Neural progenitor cell (in vitro differentiated cells): ENCODE results near the gene RRM2. TPM values are rescaled to one million over a fixed set of nuclear protein-coding genes. Genes with fewer than 3 reads are reported as not detected.

Experiments used
- DNase-seq: peaks from one replicate; pipeline ENCODE4 v3.0.0-alpha.2; 2016; ENCODE audit warnings: low spot score
- H2AFZ ChIP-seq: fragments of 200-600 bp; sonication (generic); replicated peaks from 2 replicates; pipeline ENCODE4 v1.6.1; 2016; ENCODE audit warnings: antibody characterized with exemption
- H3F3A ChIP-seq: fragments of 200-600 bp; sonication (generic); 2 replicates; pipeline ENCODE4 v1.6.1; 2016; ENCODE audit warnings: antibody characterized with exemption, low read depth
- H3K27ac ChIP-seq: fragments of 200-600 bp; sonication (generic); 2 replicates; pipeline ENCODE4 v1.5.1; 2016; ENCODE audit warnings: mild to moderate bottlenecking
- H3K27me3 ChIP-seq: fragments of 200-600 bp; sonication (generic); 2 replicates; pipeline ENCODE4 v1.6.1; 2016; ENCODE audit warnings: mild to moderate bottlenecking, moderate library complexity
- H3K36me3 ChIP-seq: fragments of 200-600 bp; sonication (generic); 2 replicates; pipeline ENCODE4 v1.5.1; 2016
- H3K4me1 ChIP-seq: fragments of 200-600 bp; sonication (generic); 2 replicates; pipeline ENCODE4 v1.6.1; 2016; ENCODE audit warnings: mixed run types
- H3K4me2 ChIP-seq: fragments of 200-600 bp; sonication (generic); 2 replicates; pipeline ENCODE4 v1.6.1; 2016
- H3K4me3 ChIP-seq: fragments of 200-600 bp; sonication (generic); 2 replicates; pipeline ENCODE4 v1.5.1; 2016
- H3K79me2 ChIP-seq: fragments of 200-600 bp; sonication (generic); 2 replicates; pipeline ENCODE4 v1.6.1; 2016; ENCODE audit warnings: low read depth
- H3K9ac ChIP-seq: fragments of 200-600 bp; sonication (generic); 2 replicates; pipeline ENCODE4 v1.6.1; 2016
- H3K9me3 ChIP-seq: fragments of 200-600 bp; sonication (generic); 2 replicates; pipeline ENCODE4 v1.5.1; 2016; ENCODE audit warnings: low read depth
- H4K20me1 ChIP-seq: fragments of 200-600 bp; sonication (generic); 2 replicates; pipeline ENCODE4 v1.6.1; 2016; ENCODE audit warnings: low read depth
- H3K27ac Mint-ChIP-seq: 3 replicates; pipeline ENCODE4 v1.8.0; 2021; ENCODE audit warnings: mixed read lengths
- H3K27me3 Mint-ChIP-seq: 2 replicates; pipeline ENCODE4 v1.8.0; 2022; ENCODE audit warnings: low read depth, mild to moderate bottlenecking, inconsistent platforms, moderate library complexity, mixed read lengths; ENCODE audit not compliant: insufficient read depth
- H3K36me3 Mint-ChIP-seq: 3 replicates; pipeline ENCODE4 v1.8.0; 2021; ENCODE audit warnings: mixed read lengths
- H3K4me1 Mint-ChIP-seq: 3 replicates; pipeline ENCODE4 v1.8.0; 2021; ENCODE audit warnings: mixed read lengths
- H3K4me3 Mint-ChIP-seq: 3 replicates; pipeline ENCODE4 v1.8.0; 2021; ENCODE audit warnings: mild to moderate bottlenecking, moderate library complexity, mixed read lengths
- H3K9me3 Mint-ChIP-seq: 3 replicates; pipeline ENCODE4 v1.8.0; 2020; ENCODE audit warnings: mixed read lengths
- EZH2 ChIP-seq: fragments of 200-600 bp; sonication (generic); IDR thresholded peaks from 2 replicates; pipeline ENCODE4 v1.6.1; 2017; ENCODE audit warnings: antibody characterized with exemption, mild to moderate bottlenecking, moderate library complexity
- EZH2phosphoT487 ChIP-seq: fragments of 200-600 bp; sonication (generic); IDR thresholded peaks from 2 replicates; pipeline ENCODE4 v1.6.1; 2017; ENCODE audit warnings: antibody characterized with exemption
- total RNA-seq: library from RNA; depleted of rRNA; stranded (reverse); fragments of >200 nt; gene quantifications from 2 replicates; pipeline ENCODE4 v1.2.3, GENCODE V29; 2015; ENCODE audit warnings: low replicate concordance
- TF ChIP-seq, protein P1 (sequence below): fragments of 200-600 bp; sonication (generic); IDR thresholded peaks from 2 replicates; pipeline ENCODE4 v1.5.1; 2017; ENCODE audit warnings: antibody characterized with exemption, mild to moderate bottlenecking

The RRM2 gene
- total RNA-seq, 1 donor from 2014 or later = 66.0 TPM

DNA sequence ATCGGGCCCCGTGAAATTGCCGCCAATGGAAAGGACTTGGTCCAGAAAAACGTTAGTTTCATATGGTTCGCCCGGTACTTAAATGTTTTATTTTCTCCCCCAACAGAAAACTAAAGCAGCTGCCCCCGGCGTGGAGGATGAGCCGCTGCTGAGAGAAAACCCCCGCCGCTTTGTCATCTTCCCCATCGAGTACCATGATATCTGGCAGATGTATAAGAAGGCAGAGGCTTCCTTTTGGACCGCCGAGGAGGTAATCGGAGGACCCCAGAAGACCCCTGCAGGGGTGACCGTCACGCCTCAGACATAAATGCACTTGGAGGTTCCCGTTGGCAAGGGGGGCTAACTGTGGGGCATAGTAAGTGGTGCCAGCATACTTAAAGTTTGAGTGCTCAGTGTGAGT lies 742 bp downstream of the RRM2 start:
- Histone ChIP-seq H3F3A (peaks cover 30% of the 10 kb centered on the region), H3K4me1 (peaks cover 17% of the 10 kb centered on the region), H4K20me1 (peaks cover 50% of the 10 kb centered on the region), H2AFZ (no peak overlapping the region), H3K9me3 (no peaks in the 10 kb centered on the region), H3K4me3 (peak overlapping the region; percentile 87), H3K36me3 (peaks cover 21% of the 10 kb centered on the region), H3K27me3 (peaks cover 8% of the 10 kb centered on the region), H3K79me2 (peaks cover 64% of the 10 kb centered on the region), H3K4me2 (peak overlapping the region; percentile 95), H3K9ac (peak overlapping the region; percentile 67), H3K27ac (no peak overlapping the region)
- Mint-ChIP-seq H3K9me3 (no peaks in the 10 kb centered on the region), H3K4me1 (peaks cover 36% of the 10 kb centered on the region), H3K36me3 (peaks cover 24% of the 10 kb centered on the region), H3K4me3 (peak overlapping the region; percentile 97), H3K27ac (peak overlapping the region; percentile 75), H3K27me3 (peaks cover 7% of the 10 kb centered on the region)
- DNase-seq = peak; percentile 24
- TF ChIP-seq, protein P1, sequence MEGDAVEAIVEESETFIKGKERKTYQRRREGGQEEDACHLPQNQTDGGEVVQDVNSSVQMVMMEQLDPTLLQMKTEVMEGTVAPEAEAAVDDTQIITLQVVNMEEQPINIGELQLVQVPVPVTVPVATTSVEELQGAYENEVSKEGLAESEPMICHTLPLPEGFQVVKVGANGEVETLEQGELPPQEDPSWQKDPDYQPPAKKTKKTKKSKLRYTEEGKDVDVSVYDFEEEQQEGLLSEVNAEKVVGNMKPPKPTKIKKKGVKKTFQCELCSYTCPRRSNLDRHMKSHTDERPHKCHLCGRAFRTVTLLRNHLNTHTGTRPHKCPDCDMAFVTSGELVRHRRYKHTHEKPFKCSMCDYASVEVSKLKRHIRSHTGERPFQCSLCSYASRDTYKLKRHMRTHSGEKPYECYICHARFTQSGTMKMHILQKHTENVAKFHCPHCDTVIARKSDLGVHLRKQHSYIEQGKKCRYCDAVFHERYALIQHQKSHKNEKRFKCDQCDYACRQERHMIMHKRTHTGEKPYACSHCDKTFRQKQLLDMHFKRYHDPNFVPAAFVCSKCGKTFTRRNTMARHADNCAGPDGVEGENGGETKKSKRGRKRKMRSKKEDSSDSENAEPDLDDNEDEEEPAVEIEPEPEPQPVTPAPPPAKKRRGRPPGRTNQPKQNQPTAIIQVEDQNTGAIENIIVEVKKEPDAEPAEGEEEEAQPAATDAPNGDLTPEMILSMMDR = no peak
- TF ChIP-seq EZH2 = no peak
- TF ChIP-seq EZH2phosphoT487 = no peak

DNA sequence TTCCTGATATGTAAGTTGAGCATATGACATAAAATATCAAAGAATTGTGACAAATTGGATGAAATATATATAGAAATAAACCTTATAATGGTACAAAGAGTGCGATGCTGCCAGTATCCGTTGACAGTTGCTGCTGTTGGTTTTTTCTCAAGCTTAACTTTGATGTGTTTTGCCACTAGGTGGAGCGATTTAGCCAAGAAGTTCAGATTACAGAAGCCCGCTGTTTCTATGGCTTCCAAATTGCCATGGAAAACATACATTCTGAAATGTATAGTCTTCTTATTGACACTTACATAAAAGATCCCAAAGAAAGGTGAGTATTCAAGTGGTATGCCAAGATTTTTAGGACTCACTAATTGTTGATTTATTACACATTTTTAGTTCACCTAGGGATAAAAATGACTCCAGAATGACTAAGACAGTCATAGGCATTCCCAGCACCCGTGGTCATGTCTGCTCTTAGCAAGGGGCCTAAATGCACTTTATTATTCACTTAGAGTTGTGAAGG lies 2.1 kb downstream of the RRM2 start:
- no peak overlapping the region for H3K27ac Mint-ChIP-seq

DNA sequence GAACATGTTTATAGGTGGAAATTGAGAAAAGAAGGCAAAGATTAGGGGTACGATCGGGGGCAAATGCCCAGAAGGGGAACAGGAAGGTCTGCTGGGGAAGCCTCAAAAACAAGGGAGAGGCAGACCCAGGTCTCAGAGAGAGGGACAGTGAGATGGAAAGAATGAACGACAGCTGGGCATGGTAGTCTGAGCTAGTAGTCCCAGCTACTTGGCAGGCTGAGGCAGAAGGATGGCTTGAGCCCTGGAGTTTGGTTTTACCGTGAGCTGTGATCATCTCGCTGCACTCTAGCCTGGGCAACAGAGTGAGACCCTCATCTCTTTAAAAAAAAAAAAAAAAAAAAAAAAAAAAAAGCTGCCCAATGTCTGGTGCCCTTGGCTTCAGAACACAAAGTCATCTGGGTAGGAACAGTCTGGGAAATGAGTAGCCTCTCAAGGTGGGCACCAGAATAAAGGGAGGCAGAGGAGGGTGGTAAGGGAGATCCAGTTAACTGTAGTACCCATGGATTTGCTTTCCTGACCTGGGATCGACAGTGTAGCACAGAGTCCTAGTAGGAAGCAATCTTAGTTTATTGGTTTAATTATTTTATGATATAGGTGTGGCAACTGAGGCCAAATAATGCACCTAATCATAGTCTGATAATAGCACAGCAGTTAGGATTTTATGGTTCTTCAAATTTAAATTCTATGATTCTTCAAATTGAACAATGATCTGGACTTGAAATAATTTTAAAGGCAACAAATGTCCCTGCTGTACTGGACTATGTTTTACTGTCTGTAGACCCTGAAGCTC lies 3.5 kb downstream of the RRM2 start:
- no peak overlapping the region for H3K27ac ChIP-seq
- TF ChIP-seq EZH2phosphoT487 = no peak
- Mint-ChIP-seq H3K4me1 (peaks cover 33% of the 10 kb centered on the region), H3K36me3 (peaks cover 37% of the 10 kb centered on the region), H3K4me3 (peak overlapping the region; percentile 0), H3K27ac (peak overlapping the region; percentile 3), H3K27me3 (peaks cover 5% of the 10 kb centered on the region), H3K9me3 (no peaks in the 10 kb centered on the region)
- DNase-seq = no peak
- H4K20me1 ChIP-seq = peaks cover 74% of the 10 kb centered on the region
- peaks cover 5% of the 10 kb centered on the region for H3K27me3 ChIP-seq
- peaks cover 29% of the 10 kb centered on the region for H3K36me3 ChIP-seq
- H3K4me1 ChIP-seq = peaks cover 13% of the 10 kb centered on the region
- H3K79me2 ChIP-seq = peaks cover 86% of the 10 kb centered on the region
- no peak overlapping the region for H3K9ac ChIP-seq
- H3K4me2 ChIP-seq = peak overlapping the region; percentile 95
- H2AFZ ChIP-seq = no peak overlapping the region
- peaks cover 34% of the 10 kb centered on the region for H3F3A ChIP-seq
- no peaks in the 10 kb centered on the region for H3K9me3 ChIP-seq
- no peak overlapping the region for H3K4me3 ChIP-seq

More for the DNA sequence above, 2.1 kb downstream of the RRM2 start:
- peaks cover 17% of the 10 kb centered on the region for H3K4me1 ChIP-seq
- no peak overlapping the region for H2AFZ ChIP-seq
- H3F3A ChIP-seq = peaks cover 36% of the 10 kb centered on the region
- H3K4me3 ChIP-seq = peak overlapping the region; percentile 87
- TF ChIP-seq, protein P1 = peak; percentile 78
- no peak for TF ChIP-seq EZH2
- H3K9me3 Mint-ChIP-seq = no peaks in the 10 kb centered on the region
- H3K27me3 Mint-ChIP-seq = peaks cover 7% of the 10 kb centered on the region
- DNase-seq = peak; percentile 82
- H3K4me2 ChIP-seq = peak overlapping the region; percentile 95
- peaks cover 37% of the 10 kb centered on the region for H3K4me1 Mint-ChIP-seq
- peak overlapping the region; percentile 97 for H3K4me3 Mint-ChIP-seq
- no peaks in the 10 kb centered on the region for H3K9me3 ChIP-seq
- H3K36me3 Mint-ChIP-seq = peaks cover 31% of the 10 kb centered on the region
- H4K20me1 ChIP-seq = peaks cover 63% of the 10 kb centered on the region
- H3K36me3 ChIP-seq = peaks cover 21% of the 10 kb centered on the region
- H3K27ac ChIP-seq = no peak overlapping the region
- H3K27me3 ChIP-seq = peaks cover 8% of the 10 kb centered on the region
- peaks cover 76% of the 10 kb centered on the region for H3K79me2 ChIP-seq
- no peak overlapping the region for H3K9ac ChIP-seq

DNA sequence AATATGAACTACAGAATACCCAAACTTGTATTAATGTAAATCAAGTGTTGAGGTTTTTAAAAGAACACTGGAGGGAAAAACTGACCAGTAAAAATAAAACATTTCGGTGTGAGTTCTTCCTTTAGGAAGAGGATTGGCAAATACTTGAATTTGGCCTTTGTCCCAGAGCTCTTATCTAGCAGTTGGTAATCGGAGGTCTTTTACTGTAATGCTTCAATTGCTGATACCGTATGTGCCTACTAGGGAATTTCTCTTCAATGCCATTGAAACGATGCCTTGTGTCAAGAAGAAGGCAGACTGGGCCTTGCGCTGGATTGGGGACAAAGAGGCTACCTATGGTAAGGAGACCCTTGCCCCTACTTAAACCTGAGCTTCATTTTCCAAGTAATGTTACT lies 4.1 kb downstream of the RRM2 start:
- Histone ChIP-seq H3K27me3 (no peaks in the 10 kb centered on the region), H3K9me3 (no peaks in the 10 kb centered on the region), H2AFZ (no peak overlapping the region), H3K36me3 (peaks cover 31% of the 10 kb centered on the region), H3K4me3 (no peak overlapping the region), H3K9ac (no peak overlapping the region), H3K4me2 (no peak overlapping the region), H4K20me1 (peaks cover 80% of the 10 kb centered on the region), H3F3A (peaks cover 33% of the 10 kb centered on the region), H3K27ac (no peak overlapping the region), H3K79me2 (peaks cover 84% of the 10 kb centered on the region), H3K4me1 (peaks cover 10% of the 10 kb centered on the region)
- Mint-ChIP-seq H3K36me3 (peaks cover 37% of the 10 kb centered on the region), H3K9me3 (no peaks in the 10 kb centered on the region), H3K27ac (no peak overlapping the region), H3K27me3 (peaks cover 5% of the 10 kb centered on the region), H3K4me3 (no peak overlapping the region), H3K4me1 (peaks cover 28% of the 10 kb centered on the region)
- no peak for DNase-seq
- TF ChIP-seq, protein P1 = no peak
